B cell (primary cell): ENCODE results near the gene AK8. TPM values are rescaled to one million over a fixed set of nuclear protein-coding genes. Genes with fewer than 3 reads are reported as not detected.
"Not testable (repeated sequence)": the region's sequence is repeated elsewhere in the genome, so short reads cannot be mapped to it uniquely, and the experiment has no call there.

ENCODE experiments used
- ATAC-seq: fragments of 200-7000 bp; cut with Tn5 transposase; one replicate; pipeline ENCODE4 v1.10.0; 2021; ENCODE audit warnings: low read depth, mild to moderate bottlenecking, moderate number of reproducible peaks, moderate library complexity
- CTCF ChIA-PET: fragments of 350-600 bp; sonication (Branson Sonifier 250); formaldehyde crosslinking; loops from one replicate; lab custom pipeline; 2021; ENCODE audit warnings: antibody characterized with exemption, inconsistent platforms; lab: Charles Lee
- POLR2A ChIA-PET: fragments of 350-600 bp; sonication (Branson Sonifier 250); formaldehyde crosslinking; loops from one replicate; lab custom pipeline; 2021; ENCODE audit warnings: antibody characterized with exemption; lab: Charles Lee
- DNase-seq: peaks from one replicate; pipeline ENCODE4 v3.0.0; 2013
- H2AFZ ChIP-seq: 2 replicates; pipeline ENCODE4 v1.6.1; 2012; ENCODE audit warnings: mild to moderate bottlenecking, low read depth, low read length; ENCODE audit not compliant: insufficient read depth, poor library complexity, severe bottlenecking
- H3K27ac ChIP-seq, 2 donors: 1 replicate in 1 of 2; 2 replicates in 1 of 2; pipeline ENCODE4 v1.5.1; 2012 to 2013; ENCODE audit warnings: low read length in 2 of 2, mild to moderate bottlenecking in 2 of 2, moderate library complexity in 1 of 2
- H3K27me3 ChIP-seq, 4 experiments: fragments of 200-600 bp in 1 of 4; sonication (generic) in 1 of 4; replicated peaks in 1 of 4; 1 replicate in 2 of 4; 2 replicates in 2 of 4; pipeline versions ENCODE4 v1.6.1 to v1.7.0; 2013 to 2016; ENCODE audit warnings: low read length in 3 of 4, mild to moderate bottlenecking in 2 of 4, mixed read lengths in 1 of 4, moderate library complexity in 1 of 4; ENCODE audit not compliant: insufficient read depth in 4 of 4, control insufficient read depth in 3 of 4; ENCODE audit errors: control extremely low read depth in 1 of 4
- H3K36me3 ChIP-seq, 2 experiments: replicated peaks in 1 of 2; 1 replicate in 1 of 2; 2 replicates in 1 of 2; pipeline versions ENCODE4 v1.6.1 to v1.7.1; 2013; ENCODE audit warnings: low read length in 1 of 2; ENCODE audit not compliant: insufficient read depth in 2 of 2, control insufficient read depth in 1 of 2; ENCODE audit errors: control extremely low read depth in 1 of 2, extremely low read depth in 1 of 2
- H3K4me1 ChIP-seq, 2 donors: fragments of 200-600 bp in 1 of 2; sonication (generic) in 1 of 2; 1 replicate in 1 of 2; 2 replicates in 1 of 2; pipeline versions ENCODE4 v1.5.1 to v1.6.1; 2013 to 2017; ENCODE audit warnings: low read length in 2 of 2; ENCODE audit not compliant: control insufficient read depth in 2 of 2, insufficient read depth in 2 of 2
- H3K4me2 ChIP-seq: replicated peaks from 2 replicates; pipeline ENCODE3; 2012; ENCODE audit warnings: mild to moderate bottlenecking, low read depth, low read length; ENCODE audit not compliant: poor library complexity, severe bottlenecking
- H3K4me3 ChIP-seq, 5 experiments: fragments of 200-600 bp in 1 of 5; sonication (generic) in 1 of 5; 1 replicate in 3 of 5; 2 replicates in 2 of 5; pipeline versions ENCODE4 v1.5.1 to v1.7.0; 2011 to 2016; ENCODE audit warnings: low read length in 4 of 5, mild to moderate bottlenecking in 4 of 5, low read depth in 2 of 5, control low read depth in 1 of 5, moderate library complexity in 1 of 5; ENCODE audit not compliant: insufficient read depth in 1 of 5; ENCODE audit errors: control extremely low read depth in 1 of 5, extremely low read depth in 1 of 5
- H3K79me2 ChIP-seq: fragments of 200-600 bp; sonication (generic); one replicate; pipeline ENCODE4 v1.6.0; 2016; ENCODE audit warnings: low read length; ENCODE audit not compliant: control insufficient read depth, insufficient read depth
- H3K9ac ChIP-seq: fragments of 200-600 bp; sonication (generic); 2 replicates; pipeline ENCODE4 v1.6.1; 2017; ENCODE audit warnings: mild to moderate bottlenecking, low read length, moderate library complexity
- H3K9me3 ChIP-seq, 3 donors: one replicate each; pipeline versions ENCODE4 v1.6.1 to v1.7.1; 2013; ENCODE audit warnings: low read length in 2 of 3; ENCODE audit not compliant: control insufficient read depth in 2 of 3, insufficient read depth in 1 of 3; ENCODE audit errors: control extremely low read depth in 1 of 3
- H4K20me1 ChIP-seq: 2 replicates; pipeline ENCODE4 v1.6.0; 2012; ENCODE audit warnings: mild to moderate bottlenecking, low read length; ENCODE audit not compliant: insufficient read depth, control insufficient read depth, poor library complexity, severe bottlenecking
- H3K27ac Mint-ChIP-seq: one replicate; pipeline ENCODE4 v1.8.0; 2021; ENCODE audit warnings: mixed read lengths
- H3K27me3 Mint-ChIP-seq: one replicate; pipeline ENCODE4 v1.8.0; 2021; ENCODE audit warnings: mixed read lengths
- H3K4me1 Mint-ChIP-seq: one replicate; pipeline ENCODE4 v1.8.0; 2021; ENCODE audit warnings: mixed read lengths
- H3K4me3 Mint-ChIP-seq: one replicate; pipeline ENCODE4 v1.8.0; 2021; ENCODE audit warnings: mixed read lengths
- H3K9me3 Mint-ChIP-seq: one replicate; pipeline ENCODE4 v1.8.0; 2022; ENCODE audit warnings: mixed read lengths; ENCODE audit not compliant: insufficient read depth
- EZH2 ChIP-seq: IDR thresholded peaks from 2 replicates; pipeline ENCODE4 v1.6.1; 2012; ENCODE audit warnings: borderline replicate concordance, low read depth, mild to moderate bottlenecking, moderate library complexity, low read length; ENCODE audit not compliant: insufficient read depth, poor library complexity, severe bottlenecking
- WGBS: methylation state at CpG from one replicate; pipeline ENCODE4 v1.1.5; 2013; ENCODE audit warnings: missing lambda C conversion rate; ENCODE audit not compliant: insufficient coverage; 5-methylcytosine and 5-hydroxymethylcytosine counted together
- intact Hi-C: fragments of 100-400 bp; cut with micrococcal nuclease; formaldehyde crosslinking; loops from one replicate; pipeline ENCODE4 v1.10.0; 2022
- polyA plus RNA-seq: library from polyadenylated mRNA; depleted of rRNA; stranded (reverse); fragments of >200 nt; gene quantifications from 2 replicates; pipeline ENCODE4 v1.2.3, GENCODE V29; 2012
- total RNA-seq, 2 donors: library from RNA; stranded (reverse); fragments of 120-200 nt in 1 of 2; gene quantifications; 1 replicate in 1 of 2; 2 replicates in 1 of 2; pipeline versions ENCODE4 v1.2.3 to v1.2.4, GENCODE V29; 2013 to 2022
- TF ChIP-seq, protein P1 (sequence below): fragments of 200-600 bp; IDR thresholded peaks from one replicate; pipeline ENCODE4 v1.8.0; 2022; ENCODE audit warnings: antibody characterized with exemption, mild to moderate bottlenecking

Gene AK8
- total and polyA plus RNA-seq, 2 donors (not counting 1 experiment from before 2014, with no cell fraction given), result 1.9 to 8.6 TPM

DNA sequence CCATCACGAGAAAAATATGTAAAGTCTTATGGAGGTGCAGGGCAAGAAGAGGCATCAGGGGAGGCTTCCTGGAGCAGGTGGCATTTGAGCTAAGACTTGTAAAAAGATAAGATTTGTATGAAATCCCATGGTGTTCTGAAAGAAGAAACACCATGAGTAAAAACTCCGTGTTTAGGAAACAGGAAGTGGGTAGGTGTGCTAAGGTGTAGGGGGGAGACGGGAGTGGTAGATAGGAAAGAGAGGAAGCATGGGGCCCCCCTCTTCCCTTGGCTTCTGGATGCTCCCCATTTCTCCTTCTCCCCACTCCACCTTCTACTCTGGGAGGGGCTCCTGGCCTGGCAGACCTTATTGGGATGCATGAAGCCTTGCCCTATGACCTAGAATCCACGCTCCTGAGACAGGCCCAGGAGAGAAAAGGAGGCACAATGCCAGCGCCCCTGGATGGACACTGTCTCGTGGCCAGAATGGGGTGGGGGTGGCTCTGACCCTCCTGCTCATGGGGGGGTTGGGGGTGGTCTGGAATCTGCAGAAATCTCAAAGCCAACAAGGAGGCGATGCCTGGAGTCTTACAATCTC lies 104.2 kb downstream of the AK8 start:
- TF ChIP-seq EZH2, result no peak
- TF ChIP-seq, protein P1, sequence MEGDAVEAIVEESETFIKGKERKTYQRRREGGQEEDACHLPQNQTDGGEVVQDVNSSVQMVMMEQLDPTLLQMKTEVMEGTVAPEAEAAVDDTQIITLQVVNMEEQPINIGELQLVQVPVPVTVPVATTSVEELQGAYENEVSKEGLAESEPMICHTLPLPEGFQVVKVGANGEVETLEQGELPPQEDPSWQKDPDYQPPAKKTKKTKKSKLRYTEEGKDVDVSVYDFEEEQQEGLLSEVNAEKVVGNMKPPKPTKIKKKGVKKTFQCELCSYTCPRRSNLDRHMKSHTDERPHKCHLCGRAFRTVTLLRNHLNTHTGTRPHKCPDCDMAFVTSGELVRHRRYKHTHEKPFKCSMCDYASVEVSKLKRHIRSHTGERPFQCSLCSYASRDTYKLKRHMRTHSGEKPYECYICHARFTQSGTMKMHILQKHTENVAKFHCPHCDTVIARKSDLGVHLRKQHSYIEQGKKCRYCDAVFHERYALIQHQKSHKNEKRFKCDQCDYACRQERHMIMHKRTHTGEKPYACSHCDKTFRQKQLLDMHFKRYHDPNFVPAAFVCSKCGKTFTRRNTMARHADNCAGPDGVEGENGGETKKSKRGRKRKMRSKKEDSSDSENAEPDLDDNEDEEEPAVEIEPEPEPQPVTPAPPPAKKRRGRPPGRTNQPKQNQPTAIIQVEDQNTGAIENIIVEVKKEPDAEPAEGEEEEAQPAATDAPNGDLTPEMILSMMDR, result no peak
- H3K27me3 ChIP-seq, result peaks cover 0 to 3% (median 0%) of the 10 kb centered on the region in 4 experiments
- Mint-ChIP-seq H3K4me1 (peaks cover 6% of the 10 kb centered on the region), H3K4me3 (no peak overlapping the region), H3K9me3 (no peaks in the 10 kb centered on the region), H3K27me3 (peaks cover 4% of the 10 kb centered on the region), H3K27ac (no peak overlapping the region)
- H3K4me1 ChIP-seq, result peaks cover 6 to 9% of the 10 kb centered on the region in 2 donors
- intact Hi-C loops, result no loop called here
- H3K4me3 ChIP-seq, result no peak overlapping the region
- H3K27ac ChIP-seq, result no peak overlapping the region
- no peak overlapping the region for H2AFZ ChIP-seq
- peaks cover 0 to 7% (median 0%) of the 10 kb centered on the region in 3 donors for H3K9me3 ChIP-seq
- ChIA-PET POLR2A (no interaction called here), CTCF (no interaction called here)
- DNase-seq (no peak), ATAC-seq (no peak)
- WGBS, result 61% methylated on average over 4 of the region's 7 CpGs
- H3K4me2 ChIP-seq, result no peak overlapping the region
- H3K9ac ChIP-seq, result no peak overlapping the region
- H3K36me3 ChIP-seq, result no peaks in the 10 kb centered on the region
- H3K79me2 ChIP-seq, result no peaks in the 10 kb centered on the region
- no peaks in the 10 kb centered on the region for H4K20me1 ChIP-seq

DNA sequence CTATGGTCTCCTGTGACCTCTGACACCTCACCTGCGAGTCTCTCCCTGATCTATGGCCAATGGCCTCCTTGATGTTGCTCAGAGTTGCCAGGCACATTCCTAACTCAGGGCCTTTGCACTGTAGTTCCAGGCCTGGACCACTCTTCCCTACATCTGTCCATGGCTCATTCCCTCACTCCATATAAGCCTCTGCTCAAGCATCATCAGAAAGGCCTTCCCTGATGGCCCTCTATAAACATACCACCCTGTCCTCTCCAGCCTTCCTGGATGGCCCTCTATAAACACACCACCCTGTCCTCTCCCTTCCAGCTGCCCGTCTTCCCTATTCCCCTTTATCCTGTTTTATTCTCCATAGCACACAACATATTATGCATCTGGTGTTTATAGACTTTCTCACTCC lies 105.0 kb downstream of the AK8 start:
- Histone ChIP-seq H3K4me3 (no peak overlapping the region), H3K9ac (no peak overlapping the region), H3K9me3 (peaks cover 0 to 7% (median 0%) of the 10 kb centered on the region in 3 donors), H3K27me3 (peaks cover 0 to 3% (median 0%) of the 10 kb centered on the region in 4 experiments), H4K20me1 (no peaks in the 10 kb centered on the region), H3K4me1 (peaks cover 10 to 11% of the 10 kb centered on the region in 2 donors), H3K79me2 (no peaks in the 10 kb centered on the region), H3K4me2 (no peak overlapping the region), H2AFZ (no peak overlapping the region), H3K27ac (no peak overlapping the region), H3K36me3 (no peaks in the 10 kb centered on the region)
- intact Hi-C loops, result no loop called here
- POLR2A ChIA-PET, result no interaction called here
- Mint-ChIP-seq H3K4me1 (peaks cover 9% of the 10 kb centered on the region), H3K9me3 (no peaks in the 10 kb centered on the region), H3K4me3 (peak overlapping the region; percentile 23), H3K27me3 (peaks cover 4% of the 10 kb centered on the region), H3K27ac (no peak overlapping the region)
- TF ChIP-seq EZH2, result no peak
- TF ChIP-seq, protein P1, result no peak
- ATAC-seq (no peak), DNase-seq (no peak)
- CTCF ChIA-PET, result no interaction called here
- WGBS, result 97% methylated on average over 2 of the region's 2 CpGs

DNA sequence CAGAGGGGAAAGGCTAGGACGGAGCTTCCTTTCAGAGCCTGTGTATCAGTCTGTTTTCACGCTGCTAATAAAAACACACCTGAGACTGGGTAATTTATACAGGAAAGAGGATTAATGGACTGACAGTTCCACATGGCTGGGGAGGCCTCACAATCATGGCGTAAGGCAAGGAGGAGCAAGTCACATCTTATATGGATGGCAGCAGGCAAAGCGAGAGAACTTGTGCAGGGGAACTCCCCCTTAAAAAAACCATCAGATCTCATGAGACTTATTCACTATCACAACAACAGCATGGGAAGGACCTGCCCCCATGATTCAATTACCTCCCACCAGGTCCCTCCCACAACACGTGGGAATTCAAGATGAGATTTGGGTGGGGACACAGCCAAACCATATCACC lies 106.3 kb downstream of the AK8 start:
- H3K27ac Mint-ChIP-seq, H3K9me3 ChIP-seq, H3K9ac ChIP-seq, H3K4me3 ChIP-seq, ATAC-seq, H3K36me3 ChIP-seq, H3K27me3 Mint-ChIP-seq, H3K27ac ChIP-seq, DNase-seq, H2AFZ ChIP-seq, CTCF ChIA-PET, H4K20me1 ChIP-seq, H3K4me2 ChIP-seq, H3K9me3 Mint-ChIP-seq, H3K27me3 ChIP-seq, H3K79me2 ChIP-seq, H3K4me1 Mint-ChIP-seq: not testable (repeated sequence)
- 90% methylated on average over 2 of the region's 5 CpGs for WGBS
- H3K4me1 ChIP-seq, result peaks cover 10 to 11% of the 10 kb centered on the region in 2 donors
- POLR2A ChIA-PET, result interaction anchor here (0.6 kb wide), 2 partner anchors 78 to 118 kb away, joined by 4 read pairs; no protein-coding TSS in a partner anchor
- intact Hi-C loops, result loop anchor here (2.0 kb wide), 1 partner anchor 101 kb away; the partner anchor contains the start of gene GTF3C4
- H3K4me3 Mint-ChIP-seq, result peak overlapping the region; percentile 100
